AG04449 (cell line): ENCODE measurements around the gene MAPK1IP1L.
A peak's percentile ranks its signal among the peaks of the same experiment; 100 is the strongest.
"Not testable (repeated sequence)": the region's sequence is repeated elsewhere in the genome, so short reads cannot be mapped to it uniquely, and the experiment has no call there.

Experiments
- CTCF ChIA-PET: fragments of 350-600 bp; formaldehyde crosslinking; extraction: SDS; loops from one replicate; lab custom pipeline; 2021; ENCODE audit warnings: antibody characterized with exemption; lab: Yijun Ruan, JAX
- POLR2A ChIA-PET: fragments of 400-600, 350-600 bp; formaldehyde crosslinking; extraction: SDS; loops from one replicate; lab custom pipeline; 2020; ENCODE audit warnings: antibody characterized with exemption, inconsistent platforms; lab: Yijun Ruan, JAX
- DNase-seq: peaks from one replicate; pipeline ENCODE4 v3.0.0-alpha.2; 2010; ENCODE audit warnings: low read depth, low spot score
- H3K4me3 ChIP-seq: 2 replicates; pipeline ENCODE4 v1.5.1; 2011; ENCODE audit warnings: low read depth, mild to moderate bottlenecking, control low read depth, low read length
- TF ChIP-seq, protein P1 (sequence below): IDR thresholded peaks from one replicate; pipeline ENCODE4 v1.5.1; 2011; ENCODE audit warnings: mild to moderate bottlenecking, moderate library complexity, low read length, control low read depth, inconsistent platforms; ENCODE audit not compliant: insufficient read depth; ENCODE audit errors: missing control alignments

Gene MAPK1IP1L

DNA sequence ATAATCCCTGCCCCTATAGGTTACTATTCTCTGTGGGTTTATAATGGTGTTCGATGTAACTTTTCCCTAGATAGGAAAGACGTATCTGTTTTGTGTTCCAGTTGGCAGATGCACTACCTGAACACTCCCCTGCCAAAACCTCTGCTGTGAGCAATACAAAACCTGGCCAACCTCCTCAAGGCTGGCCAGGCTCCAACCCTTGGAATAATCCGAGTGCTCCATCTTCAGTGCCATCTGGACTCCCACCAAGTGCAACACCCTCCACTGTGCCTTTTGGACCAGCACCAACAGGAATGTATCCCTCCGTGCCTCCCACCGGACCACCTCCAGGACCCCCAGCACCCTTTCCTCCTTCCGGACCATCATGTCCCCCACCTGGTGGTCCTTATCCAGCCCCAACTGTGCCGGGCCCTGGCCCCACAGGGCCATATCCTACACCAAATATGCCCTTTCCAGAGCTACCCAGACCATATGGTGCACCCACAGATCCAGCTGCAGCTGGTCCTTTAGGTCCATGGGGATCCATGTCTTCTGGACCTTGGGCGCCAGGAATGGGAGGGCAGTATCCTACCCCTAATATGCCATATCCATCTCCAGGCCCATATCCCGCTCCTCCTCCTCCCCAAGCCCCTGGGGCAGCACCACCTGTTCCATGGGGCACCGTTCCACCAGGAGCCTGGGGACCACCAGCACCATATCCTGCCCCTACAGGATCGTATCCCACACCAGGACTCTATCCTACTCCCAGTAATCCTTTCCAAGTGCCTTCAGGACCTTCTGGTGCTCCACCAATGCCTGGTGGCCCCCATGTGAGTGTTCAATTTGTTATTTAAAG, 11.3 kb downstream of the MAPK1IP1L start:
- TF ChIP-seq, protein P1, sequence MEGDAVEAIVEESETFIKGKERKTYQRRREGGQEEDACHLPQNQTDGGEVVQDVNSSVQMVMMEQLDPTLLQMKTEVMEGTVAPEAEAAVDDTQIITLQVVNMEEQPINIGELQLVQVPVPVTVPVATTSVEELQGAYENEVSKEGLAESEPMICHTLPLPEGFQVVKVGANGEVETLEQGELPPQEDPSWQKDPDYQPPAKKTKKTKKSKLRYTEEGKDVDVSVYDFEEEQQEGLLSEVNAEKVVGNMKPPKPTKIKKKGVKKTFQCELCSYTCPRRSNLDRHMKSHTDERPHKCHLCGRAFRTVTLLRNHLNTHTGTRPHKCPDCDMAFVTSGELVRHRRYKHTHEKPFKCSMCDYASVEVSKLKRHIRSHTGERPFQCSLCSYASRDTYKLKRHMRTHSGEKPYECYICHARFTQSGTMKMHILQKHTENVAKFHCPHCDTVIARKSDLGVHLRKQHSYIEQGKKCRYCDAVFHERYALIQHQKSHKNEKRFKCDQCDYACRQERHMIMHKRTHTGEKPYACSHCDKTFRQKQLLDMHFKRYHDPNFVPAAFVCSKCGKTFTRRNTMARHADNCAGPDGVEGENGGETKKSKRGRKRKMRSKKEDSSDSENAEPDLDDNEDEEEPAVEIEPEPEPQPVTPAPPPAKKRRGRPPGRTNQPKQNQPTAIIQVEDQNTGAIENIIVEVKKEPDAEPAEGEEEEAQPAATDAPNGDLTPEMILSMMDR, result no peak
- CTCF ChIA-PET, result interaction anchor here (1.0 to 2.1 kb wide), 2 partner anchors 10 to 11 kb away, joined by 3 to 10 read pairs; partner anchors contain the start of gene MAPK1IP1L
- DNase-seq, result no peak
- POLR2A ChIA-PET, result interaction anchor here (0.6 kb wide), 1 partner anchor 37 kb away, joined by 4 read pairs; no protein-coding TSS in a partner anchor
- H3K4me3 ChIP-seq, result no peak overlapping the region

DNA sequence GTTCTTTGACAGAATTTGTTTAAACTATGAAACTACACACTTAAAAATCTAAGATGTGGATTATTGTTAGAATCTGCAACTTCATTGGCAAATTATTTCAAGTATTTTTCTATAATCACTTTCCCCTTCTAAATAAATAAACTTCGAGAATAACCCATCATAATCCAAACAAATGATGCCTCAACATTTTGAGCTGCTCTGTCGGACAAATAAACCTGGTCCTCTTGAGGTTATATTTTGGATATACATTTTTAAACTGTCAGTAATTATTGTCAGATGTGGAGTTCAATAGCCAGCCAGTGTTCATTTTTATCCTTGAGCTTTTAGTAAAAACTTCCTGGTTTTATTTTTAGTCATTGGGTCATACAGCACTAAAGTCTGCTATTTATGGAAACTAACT, 13.4 kb downstream of the MAPK1IP1L start:
- DNase-seq, POLR2A ChIA-PET, H3K4me3 ChIP-seq: not testable (repeated sequence)
- CTCF ChIA-PET, result interaction anchor here (1.3 to 3.8 kb wide), 3 partner anchors 11 to 96 kb away, joined by 3 to 28 read pairs (median 4); partner anchors contain the start of gene MAPK1IP1L

DNA sequence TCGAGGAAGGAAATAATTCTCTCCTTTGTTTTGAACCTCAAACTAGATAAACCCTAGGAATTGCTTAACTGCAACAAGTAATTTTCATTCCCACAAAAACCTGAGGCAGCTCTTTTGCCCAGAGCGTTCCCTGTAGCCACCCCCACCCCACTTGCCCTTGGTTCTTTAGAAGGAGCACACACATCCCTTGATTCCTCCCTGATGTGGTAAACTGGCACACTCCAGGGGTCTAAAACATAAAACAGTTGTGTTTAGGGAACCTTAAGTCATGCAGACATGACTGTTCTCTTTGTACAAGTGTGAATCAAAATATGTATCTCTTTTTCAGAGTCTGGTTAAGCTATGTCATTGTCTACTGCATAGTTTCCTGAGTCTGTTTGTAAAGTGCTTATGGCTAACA, 14.0 kb downstream of the MAPK1IP1L start:
- DNase-seq, result no peak
- CTCF ChIA-PET, result interaction anchor here (1.3 to 3.8 kb wide), 5 partner anchors 11 to 96 kb away, joined by 3 to 28 read pairs (median 4); partner anchors contain the start of gene MAPK1IP1L
- POLR2A ChIA-PET, result no interaction called here

DNA sequence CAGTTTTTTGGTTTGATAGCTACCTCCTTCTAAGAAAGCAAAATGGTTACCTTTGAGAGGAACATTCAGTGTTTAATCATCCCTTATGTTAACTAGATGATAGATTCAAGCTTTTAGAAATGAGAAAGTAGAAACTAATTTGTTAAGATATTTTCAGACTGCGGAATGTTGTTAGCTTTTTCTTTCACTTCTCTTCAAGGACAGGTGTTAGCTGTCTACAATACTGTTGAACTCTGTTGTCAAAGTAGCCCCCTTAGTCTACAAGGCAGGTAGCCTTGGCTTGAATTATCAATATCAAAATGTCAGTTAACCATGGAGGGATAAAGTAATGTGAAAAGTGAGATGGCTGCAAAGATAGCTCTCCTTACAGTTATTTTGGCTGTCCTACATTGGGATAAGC, 14.8 kb downstream of the MAPK1IP1L start:
- H3K4me3 ChIP-seq, result no peak overlapping the region
- ChIA-PET POLR2A (no interaction called here), CTCF (interaction anchor here (1.3 to 3.8 kb wide), 5 partner anchors 10 to 95 kb away, joined by 3 to 28 read pairs (median 4); partner anchors contain the start of gene MAPK1IP1L)
- TF ChIP-seq, protein P1, result no peak
- no peak for DNase-seq

More for the DNA sequence above, 14.0 kb downstream of the MAPK1IP1L start:
- TF ChIP-seq, protein P1, result no peak
- H3K4me3 ChIP-seq, result no peak overlapping the region

DNA sequence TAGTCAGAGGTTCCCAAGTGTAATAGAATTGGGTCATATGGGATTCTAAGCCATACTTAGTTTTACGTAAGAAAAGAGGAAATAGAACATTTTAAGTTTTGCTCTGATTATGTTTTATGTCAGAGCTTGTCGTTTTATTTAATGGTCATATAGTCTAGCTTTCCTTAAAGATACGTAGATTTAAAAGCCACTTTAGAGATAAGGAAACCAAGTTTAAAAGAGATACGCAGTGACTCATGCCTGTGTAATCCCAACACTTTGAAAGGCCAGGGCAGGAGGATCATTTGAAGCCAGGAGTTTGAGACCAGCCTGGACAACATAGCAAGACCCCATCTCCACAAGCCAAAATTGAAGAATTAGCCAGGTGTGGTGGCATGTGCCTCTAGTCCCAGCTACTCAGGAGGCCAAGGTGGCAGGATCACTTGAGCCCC, 19.5 kb downstream of the MAPK1IP1L start:
- TF ChIP-seq, protein P1, result no peak
- ChIA-PET CTCF (interaction anchor here (1.3 to 3.8 kb wide), 5 partner anchors 12 to 89 kb away, joined by 3 to 33 read pairs (median 5); partner anchors contain the start of gene MAPK1IP1L), POLR2A (no interaction called here)
- no peak overlapping the region for H3K4me3 ChIP-seq
- DNase-seq, result no peak

- ChIA-PET CTCF (interaction anchor here (0.6 to 3.8 kb wide), 11 partner anchors 9 to 127 kb away, joined by 3 to 33 read pairs (median 4); partner anchors contain the start of gene MAPK1IP1L), POLR2A (interaction anchor here (0.7 to 2.7 kb wide), 4 partner anchors 21 to 127 kb away, joined by 3 to 12 read pairs (median 8); partner anchors contain the start of gene MAPK1IP1L)
- H3K4me3 ChIP-seq, result no peak overlapping the region
- TF ChIP-seq, protein P1, result no peak
- peak; percentile 90 for DNase-seq
These were observed 20.6 kb downstream of the MAPK1IP1L start for GRCh38 chr14:55071870-55072640.
